Right cardiac atrium (tissue), 5 donors: ENCODE measurements around the gene FGD3. TPM values are rescaled to one million over a fixed set of nuclear protein-coding genes. Genes with fewer than 3 reads are reported as not detected.

Experiments
- ATAC-seq, 2 donors: fragments of 200-7000 bp; cut with Tn5 transposase; one replicate each; pipeline versions ENCODE4 v1.8.0 to v1.9.1; 2020; ENCODE audit warnings: moderate library complexity in 2 of 2, mild to moderate bottlenecking in 1 of 2
- DNase-seq, 3 donors: peaks; one replicate each; pipeline ENCODE4 v3.0.0-alpha.2; 2020
- H3K27ac ChIP-seq: one replicate; pipeline ENCODE4 v1.5.1; 2013; ENCODE audit warnings: mild to moderate bottlenecking, low read length, control low read depth, moderate library complexity
- H3K27me3 ChIP-seq: one replicate; pipeline ENCODE4 v1.6.1; 2013; ENCODE audit not compliant: control insufficient read depth, insufficient read depth
- H3K4me1 ChIP-seq: one replicate; pipeline ENCODE4 v1.6.1; 2013; ENCODE audit warnings: low read length; ENCODE audit not compliant: control insufficient read depth, insufficient read depth
- H3K4me3 ChIP-seq: one replicate; pipeline ENCODE4 v1.5.1; 2013; ENCODE audit warnings: low read length, control low read depth
- H3K9me3 ChIP-seq: one replicate; pipeline ENCODE4 v1.6.1; 2013; ENCODE audit warnings: low read length; ENCODE audit not compliant: control insufficient read depth
- WGBS: extraction: QIAGEN DNeasy Blood & Tissue Kit; methylation state at CpG from one replicate; pipeline ENCODE4 v1.1.7; 2013; 5-methylcytosine and 5-hydroxymethylcytosine counted together
- intact Hi-C, 4 donors: fragments of 100-400 bp; cut with DNase I; formaldehyde crosslinking; loops; one replicate each; pipeline versions ENCODE4 v1.11.0 to v1.14.0; 2022 to 2023
- polyA plus RNA-seq: library from polyadenylated mRNA; stranded (reverse); fragments of 200-250 nt; gene quantifications from one replicate; pipeline ENCODE4 v1.2.3, GENCODE V29; 2013
- total RNA-seq, 4 donors: library from RNA; stranded (reverse); fragmentation: NEBNext Ultra II Directional; extraction: Animal tissue kit (Norgen Biotek cat#: 25700); gene quantifications; one replicate each; pipeline ENCODE4 v1.2.1, GENCODE V29; 2021
- donor health status: healthy with polysubstance abuse.
- donor health status: DM: no; HTN: yes; CAD: no.
- donor health status: DM: no; HTN: no; CAD: no.
- donor health status: DM: no; HTN: yes; CAD: no; lungs with severe emphysema.
- donor health status: DM: yes; HTN: yes; CAD: no.

FGD3 gene
- total and polyA plus RNA-seq, 5 donors = 1.1 to 3.2 (median 2.9) TPM

DNA sequence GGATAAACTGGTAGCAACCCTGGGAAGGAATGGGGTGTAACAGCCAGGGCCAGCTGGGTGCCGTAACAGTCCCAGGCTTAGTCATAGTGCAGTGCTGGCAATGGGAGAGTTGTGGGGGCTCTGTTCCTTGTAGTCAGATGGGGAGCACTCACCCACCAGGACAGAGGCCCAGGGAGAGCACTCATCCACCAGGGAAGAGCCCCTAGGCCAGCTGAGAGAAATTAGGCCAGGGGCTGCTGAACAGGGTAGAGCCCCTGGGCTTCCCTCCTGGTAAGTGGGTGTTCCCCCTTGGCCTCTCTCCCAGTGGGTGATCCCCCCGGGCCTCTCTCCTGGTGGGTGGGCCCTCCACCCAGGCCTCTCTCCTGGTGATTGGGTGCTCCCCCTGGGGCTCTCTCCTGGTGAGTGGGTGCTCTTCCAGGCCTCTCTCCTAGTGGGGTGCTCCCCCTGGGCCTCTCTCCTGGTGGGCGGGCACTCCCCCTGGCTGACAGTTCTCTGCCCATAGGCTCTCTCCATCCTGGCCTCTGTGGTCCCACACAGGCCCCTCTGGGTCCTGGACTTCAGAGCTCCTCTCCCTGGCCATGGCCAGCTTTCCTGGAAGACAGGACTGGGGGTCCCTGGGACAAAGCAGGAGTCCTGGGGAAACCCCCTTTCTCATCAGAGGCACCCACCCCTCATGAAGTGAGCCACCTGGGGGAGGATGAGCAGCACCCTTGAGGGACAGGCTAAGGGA lies 13.4 kb downstream of the FGD3 start:
- Histone ChIP-seq H3K9me3 (no peaks in the 10 kb centered on the region), H3K4me3 (no peak overlapping the region), H3K27me3 (no peaks in the 10 kb centered on the region), H3K27ac (no peak overlapping the region), H3K4me1 (no peaks in the 10 kb centered on the region)
- ATAC-seq = no peak
- DNase-seq = no peak
- intact Hi-C loops = no loop called here
- 83% methylated on average over 3 of the region's 3 CpGs for WGBS

DNA sequence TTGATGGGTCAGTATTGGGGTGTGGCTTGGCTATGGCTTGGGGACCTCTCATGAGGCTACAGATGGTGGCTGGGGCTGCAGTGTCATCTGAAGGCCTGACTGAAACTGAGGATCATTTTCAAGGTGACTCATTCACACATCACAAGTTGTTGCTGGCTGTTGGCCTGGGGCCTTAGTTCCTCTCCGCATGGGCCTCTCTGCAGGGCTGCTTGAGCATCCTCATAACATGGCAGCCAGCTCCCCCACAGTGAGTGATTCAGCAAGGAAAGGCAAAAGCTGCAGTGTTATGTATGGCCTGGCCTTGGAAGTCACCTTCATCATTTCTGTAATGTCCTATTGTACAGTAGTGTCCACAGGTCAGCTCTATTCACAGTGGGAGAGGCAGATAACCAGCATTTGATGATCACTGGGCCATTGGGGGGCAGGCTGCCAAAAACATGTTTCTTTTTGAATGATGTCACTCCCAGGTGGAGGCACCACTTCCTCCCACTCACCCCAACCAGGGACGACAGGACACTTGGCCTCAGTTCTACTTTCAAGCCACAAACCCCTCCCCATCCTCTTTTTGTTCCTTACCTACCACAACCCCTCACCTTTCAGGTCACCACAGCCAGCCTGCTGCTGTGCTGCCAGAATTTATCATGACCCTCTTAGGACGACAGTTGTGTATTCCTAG lies 14.4 kb downstream of the FGD3 start:
- intact Hi-C loops = no loop called here
- DNase-seq = no peak
- Histone ChIP-seq H3K27me3 (no peaks in the 10 kb centered on the region), H3K4me1 (no peaks in the 10 kb centered on the region), H3K9me3 (no peaks in the 10 kb centered on the region), H3K4me3 (no peak overlapping the region), H3K27ac (no peak overlapping the region)
- WGBS = 72% methylated on average over 3 of the region's 3 CpGs
- no peak for ATAC-seq

DNA sequence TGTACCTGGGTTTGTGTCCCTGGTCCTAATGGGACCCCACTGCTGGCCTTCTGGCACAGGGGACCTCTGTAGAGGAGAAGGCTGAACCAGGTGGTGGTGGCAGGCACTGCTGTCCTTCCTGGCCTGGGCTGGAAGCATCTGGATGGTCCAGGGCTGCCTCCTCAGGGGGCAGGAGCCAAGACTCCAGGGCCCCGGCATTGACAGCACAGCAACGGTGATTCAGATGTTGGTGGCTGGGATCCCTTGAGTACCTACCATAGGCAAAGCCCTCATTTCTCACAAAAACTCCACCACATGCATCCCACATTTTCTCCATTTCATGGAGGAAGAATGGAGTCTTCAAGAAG lies 15.0 kb downstream of the FGD3 start:
- DNase-seq (no peak), ATAC-seq (no peak)
- 95% methylated on average over 2 of the region's 2 CpGs for WGBS
- Histone ChIP-seq H3K27me3 (no peaks in the 10 kb centered on the region), H3K4me1 (no peaks in the 10 kb centered on the region), H3K4me3 (no peak overlapping the region), H3K27ac (no peak overlapping the region), H3K9me3 (no peaks in the 10 kb centered on the region)
- intact Hi-C loops = no loop called here

DNA sequence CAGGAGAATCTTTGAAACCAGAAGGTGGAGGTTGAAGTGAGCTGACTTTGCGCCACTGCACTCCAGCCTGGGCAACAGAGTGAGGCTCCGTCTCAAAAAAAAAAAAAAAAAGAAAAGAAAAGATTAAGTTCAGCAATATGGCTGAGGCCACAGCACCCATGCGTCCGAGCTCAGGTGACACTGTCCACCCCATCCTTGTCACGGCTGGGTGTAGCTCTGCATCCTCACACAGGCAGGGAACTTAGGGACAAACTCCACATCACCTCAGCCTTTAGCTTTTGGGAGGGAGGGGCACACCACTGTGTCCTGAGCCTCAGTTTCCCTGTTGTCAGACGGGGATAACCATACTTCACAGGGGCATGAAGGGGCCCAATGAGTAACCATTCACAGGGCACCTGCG lies 15.5 kb downstream of the FGD3 start:
- Histone ChIP-seq H3K27me3 (no peaks in the 10 kb centered on the region), H3K4me1 (no peaks in the 10 kb centered on the region), H3K4me3 (no peak overlapping the region), H3K9me3 (no peaks in the 10 kb centered on the region), H3K27ac (no peak overlapping the region)
- ATAC-seq = no peak
- DNase-seq = no peak
- WGBS = 93% methylated on average over 7 of the region's 7 CpGs
- intact Hi-C loops = no loop called here

DNA sequence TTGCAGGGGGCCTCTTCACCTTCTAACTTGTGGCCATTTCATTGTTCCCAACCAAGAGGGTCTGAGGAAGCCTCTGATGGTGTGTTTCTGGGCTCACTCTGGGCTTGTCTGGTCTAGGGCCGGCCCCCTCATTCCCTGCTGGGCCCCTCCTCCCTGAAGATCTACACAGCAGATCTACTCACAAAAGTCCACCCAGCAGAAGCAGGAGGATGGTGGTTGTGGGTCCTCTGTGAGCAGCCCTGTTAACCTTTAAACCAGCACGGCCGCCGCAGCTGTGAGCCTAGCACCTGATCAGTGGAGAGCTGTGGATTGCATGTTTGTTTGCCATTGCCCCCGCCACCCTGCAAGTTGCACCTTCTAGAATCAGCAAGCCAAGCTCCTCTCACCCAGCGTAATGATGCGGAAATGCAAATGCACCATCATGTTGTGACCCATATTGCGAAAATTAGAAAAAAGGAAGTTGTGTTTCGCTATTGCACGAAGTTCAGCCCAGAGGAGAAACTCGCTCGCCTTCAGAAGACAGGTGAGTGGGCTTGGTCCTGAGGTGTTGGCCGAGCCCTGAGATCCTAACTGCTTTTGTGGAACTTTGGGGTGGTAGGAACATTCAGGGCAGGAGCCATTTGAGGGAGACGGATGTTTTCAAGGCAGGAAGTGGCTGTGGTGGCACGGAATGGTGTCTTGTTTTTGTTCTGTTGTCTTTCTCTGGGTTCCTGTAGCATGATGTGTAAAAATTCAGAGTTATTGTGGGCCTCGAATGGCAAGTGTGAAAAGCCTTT lies 16.7 kb downstream of the FGD3 start:
- ATAC-seq (peak in 1 of 2 donors; percentile 9), DNase-seq (peak in 1 of 3 donors; percentile 66)
- intact Hi-C loops = no loop called here
- H3K4me1 ChIP-seq = no peaks in the 10 kb centered on the region
- no peak overlapping the region for H3K4me3 ChIP-seq
- H3K27me3 ChIP-seq = no peaks in the 10 kb centered on the region
- WGBS = 73% methylated on average over 16 of the region's 16 CpGs
- no peaks in the 10 kb centered on the region for H3K9me3 ChIP-seq
- no peak overlapping the region for H3K27ac ChIP-seq

DNA sequence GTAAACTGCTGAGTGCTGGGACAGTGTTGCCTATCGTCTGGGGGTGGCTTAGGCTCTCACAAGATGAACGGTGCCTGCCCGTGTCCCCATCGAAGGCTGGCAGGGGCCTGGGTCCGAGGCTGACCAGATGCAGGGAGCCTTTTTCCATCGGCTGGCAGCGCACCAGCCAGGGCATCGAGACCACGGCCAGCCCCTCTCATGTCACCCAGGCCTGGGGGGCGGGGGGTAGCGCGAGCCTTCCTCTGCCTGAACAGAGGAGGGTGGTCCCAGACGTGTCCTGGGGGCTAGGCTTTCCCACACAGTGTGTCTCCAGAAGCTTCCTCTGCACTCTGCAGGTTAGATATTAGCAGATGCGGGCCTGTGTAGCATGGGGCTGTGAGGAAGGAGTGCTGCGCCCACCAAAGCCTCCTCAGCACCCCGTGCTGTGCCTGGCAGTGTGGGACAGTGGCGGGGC lies 17.3 kb downstream of the FGD3 start:
- WGBS = 74% methylated on average over 17 of the region's 17 CpGs
- H3K9me3 ChIP-seq = no peaks in the 10 kb centered on the region
- intact Hi-C loops = no loop called here
- no peak overlapping the region for H3K4me3 ChIP-seq
- H3K27ac ChIP-seq = peak overlapping the region; percentile 5
- no peaks in the 10 kb centered on the region for H3K4me1 ChIP-seq
- DNase-seq (no peak), ATAC-seq (peak in 1 of 2 donors; percentile 11)
- no peaks in the 10 kb centered on the region for H3K27me3 ChIP-seq

DNA sequence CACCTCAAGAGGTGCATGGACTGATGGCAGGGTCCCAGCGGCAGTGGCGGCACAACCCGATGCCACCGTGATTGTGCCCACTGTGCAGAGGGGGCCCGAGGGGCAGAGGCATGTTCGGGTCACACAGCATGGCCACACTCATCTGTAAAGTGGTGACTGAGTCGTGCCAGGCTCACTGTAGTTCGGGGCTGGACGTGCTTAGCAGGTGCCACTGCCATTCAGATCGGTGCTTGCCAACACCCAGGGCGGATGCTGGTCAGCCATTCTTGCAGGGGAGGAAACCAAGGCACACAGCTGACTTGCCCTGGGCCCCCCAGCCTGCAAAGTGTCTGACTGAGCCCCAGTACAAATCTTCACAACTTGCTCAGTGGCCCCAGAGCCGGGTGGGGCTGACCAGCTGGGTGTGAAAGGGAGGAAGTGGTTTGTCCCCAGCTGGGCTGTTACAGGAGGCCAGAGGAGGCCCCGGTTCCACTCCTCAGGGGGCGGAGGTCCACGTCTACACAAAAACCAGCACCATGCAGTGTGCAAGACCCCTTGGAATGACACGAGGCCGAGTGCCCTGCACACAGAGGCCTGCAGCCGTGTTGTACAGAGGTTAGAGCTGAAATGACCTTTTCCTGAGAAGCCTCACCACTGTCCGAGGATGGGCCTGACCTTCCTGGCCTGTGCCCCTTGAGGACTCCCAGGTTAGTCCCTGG lies 17.9 kb downstream of the FGD3 start:
- WGBS = 71% methylated on average over 19 of the region's 19 CpGs
- Histone ChIP-seq H3K4me3 (no peak overlapping the region), H3K27me3 (no peaks in the 10 kb centered on the region), H3K4me1 (no peaks in the 10 kb centered on the region), H3K27ac (no peak overlapping the region), H3K9me3 (no peaks in the 10 kb centered on the region)
- intact Hi-C loops = no loop called here
- ATAC-seq (peak; percentile 51 to 58), DNase-seq (peak in 1 of 3 donors; percentile 74)

DNA sequence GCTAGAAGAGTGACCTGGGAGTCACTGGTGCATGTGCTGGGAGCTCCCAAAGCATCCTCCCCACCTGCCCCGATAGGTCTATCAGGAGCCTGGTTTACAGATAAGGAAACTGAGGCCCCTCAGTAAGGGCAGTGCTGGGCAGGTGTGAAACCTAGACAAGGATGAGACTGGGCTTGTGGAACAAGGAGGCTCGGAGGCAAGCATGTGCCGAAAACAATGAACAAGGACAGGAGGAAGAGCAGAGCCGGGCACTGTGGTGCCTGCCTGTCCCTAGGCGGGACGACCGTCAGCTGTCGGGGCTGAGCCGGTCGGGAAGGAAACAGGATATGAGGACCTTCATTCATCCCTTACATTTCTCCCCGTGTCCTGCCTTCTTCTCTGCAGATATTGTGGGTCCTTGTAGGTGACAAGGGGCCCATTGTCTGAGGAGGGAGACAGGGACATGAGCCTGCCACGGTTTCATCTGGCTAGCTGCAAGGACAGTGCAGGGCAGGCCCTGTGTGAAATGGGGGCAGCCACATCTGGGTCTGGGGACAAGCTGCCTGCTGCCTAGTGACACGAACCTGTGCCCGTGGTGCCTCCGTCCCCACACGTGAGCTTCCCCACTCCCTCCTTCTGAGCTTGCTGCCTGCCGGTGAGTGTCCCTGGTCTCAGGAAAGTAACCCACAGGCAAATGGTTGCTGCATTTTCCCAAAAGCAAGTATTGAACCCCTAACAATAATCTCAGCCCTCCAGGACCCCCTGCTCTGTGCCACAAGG lies 18.6 kb downstream of the FGD3 start:
- intact Hi-C loops = no loop called here
- no peaks in the 10 kb centered on the region for H3K4me1 ChIP-seq

DNA sequence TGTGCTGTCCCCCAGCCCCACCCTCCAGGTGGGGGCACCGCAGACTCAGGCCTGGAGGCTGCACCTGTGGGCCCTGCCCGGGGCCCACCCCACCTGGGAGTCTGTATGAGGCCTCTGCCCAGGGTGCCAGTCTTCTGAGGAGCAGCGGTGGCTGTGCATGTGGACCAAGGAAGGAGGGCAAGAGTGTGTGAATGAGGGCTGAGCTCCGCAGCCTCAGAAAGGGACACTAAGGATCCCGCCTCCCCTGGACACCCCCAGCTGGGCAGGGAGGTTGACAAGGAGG lies 19.1 kb downstream of the FGD3 start:
- Histone ChIP-seq H3K27ac (no peak overlapping the region), H3K4me3 (no peak overlapping the region), H3K4me1 (no peaks in the 10 kb centered on the region), H3K9me3 (no peaks in the 10 kb centered on the region), H3K27me3 (no peaks in the 10 kb centered on the region)
- intact Hi-C loops = no loop called here
- ATAC-seq (no peak), DNase-seq (no peak)
- 93% methylated on average over 5 of the region's 5 CpGs for WGBS

More for the DNA sequence above, 18.6 kb downstream of the FGD3 start:
- Histone ChIP-seq H3K27me3 (no peaks in the 10 kb centered on the region), H3K9me3 (no peaks in the 10 kb centered on the region), H3K4me3 (no peak overlapping the region), H3K27ac (no peak overlapping the region)
- ATAC-seq (peak in 1 of 2 donors; percentile 5), DNase-seq (no peak)
- 57% methylated on average over 17 of the region's 17 CpGs for WGBS

DNA sequence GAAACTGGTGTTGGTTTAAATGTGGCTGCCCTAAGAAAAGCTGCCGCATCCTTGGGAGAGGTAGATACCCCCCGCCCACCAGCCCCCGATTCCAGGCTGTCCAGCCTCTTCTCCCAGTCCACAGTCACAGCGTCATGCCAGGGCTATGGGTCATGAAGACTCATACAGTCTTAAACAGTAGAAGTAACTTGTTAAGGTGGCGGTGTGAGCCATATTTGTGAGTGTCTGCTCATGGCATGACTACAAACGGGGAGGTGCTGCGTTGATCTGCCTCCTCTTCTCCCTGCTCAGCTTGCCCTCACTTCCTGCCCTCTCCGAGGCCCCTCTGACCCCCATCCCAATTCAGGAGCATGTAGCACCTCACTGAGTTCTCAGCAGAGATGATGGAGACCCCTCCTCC lies 20.8 kb downstream of the FGD3 start:
- H3K9me3 ChIP-seq = no peaks in the 10 kb centered on the region
- H3K4me1 ChIP-seq = no peaks in the 10 kb centered on the region
- no peak for DNase-seq
- H3K4me3 ChIP-seq = no peak overlapping the region
- no peak for ATAC-seq
- no peaks in the 10 kb centered on the region for H3K27me3 ChIP-seq
- intact Hi-C loops = no loop called here
- WGBS = 85% methylated on average over 8 of the region's 8 CpGs
- no peak overlapping the region for H3K27ac ChIP-seq
